ENCODE results near the gene IP6K3. TPM values are rescaled to one million over a fixed set of nuclear protein-coding genes. Genes with fewer than 3 reads are reported as not detected.

The IP6K3 gene, protein sequence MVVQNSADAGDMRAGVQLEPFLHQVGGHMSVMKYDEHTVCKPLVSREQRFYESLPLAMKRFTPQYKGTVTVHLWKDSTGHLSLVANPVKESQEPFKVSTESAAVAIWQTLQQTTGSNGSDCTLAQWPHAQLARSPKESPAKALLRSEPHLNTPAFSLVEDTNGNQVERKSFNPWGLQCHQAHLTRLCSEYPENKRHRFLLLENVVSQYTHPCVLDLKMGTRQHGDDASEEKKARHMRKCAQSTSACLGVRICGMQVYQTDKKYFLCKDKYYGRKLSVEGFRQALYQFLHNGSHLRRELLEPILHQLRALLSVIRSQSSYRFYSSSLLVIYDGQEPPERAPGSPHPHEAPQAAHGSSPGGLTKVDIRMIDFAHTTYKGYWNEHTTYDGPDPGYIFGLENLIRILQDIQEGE
- 1.2 and 6.6 TPM in 2 replicates for total RNA-seq

DNA sequence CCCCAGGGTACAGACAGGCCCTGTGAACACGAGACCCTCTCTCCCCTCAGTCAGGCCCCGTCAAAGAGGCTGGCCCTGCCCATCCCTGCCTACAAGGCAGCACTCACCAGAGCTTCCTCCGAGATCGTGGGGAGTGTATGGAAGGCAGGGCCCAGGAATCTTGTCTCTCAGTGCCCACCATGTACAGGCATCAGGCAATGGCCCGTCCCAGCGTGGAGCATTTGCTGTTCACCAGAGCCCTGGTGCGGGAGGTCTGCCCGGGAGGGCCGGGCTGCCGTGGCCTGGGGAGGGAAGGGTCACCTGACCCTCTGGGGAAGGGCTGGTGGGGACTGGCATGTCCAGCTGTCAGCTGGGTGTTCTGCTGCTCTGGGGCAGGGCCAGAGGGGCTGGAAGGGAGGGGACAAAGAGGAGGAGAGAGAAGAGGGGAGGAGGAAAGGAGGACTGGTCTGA is at the start of gene IP6K3:
Gene IP6K3, minus strand, starts transcription at position 255 of the 450 bp plus-strand sequence. CDS start 11,429 bp downstream, outside the sequence.

DNA sequence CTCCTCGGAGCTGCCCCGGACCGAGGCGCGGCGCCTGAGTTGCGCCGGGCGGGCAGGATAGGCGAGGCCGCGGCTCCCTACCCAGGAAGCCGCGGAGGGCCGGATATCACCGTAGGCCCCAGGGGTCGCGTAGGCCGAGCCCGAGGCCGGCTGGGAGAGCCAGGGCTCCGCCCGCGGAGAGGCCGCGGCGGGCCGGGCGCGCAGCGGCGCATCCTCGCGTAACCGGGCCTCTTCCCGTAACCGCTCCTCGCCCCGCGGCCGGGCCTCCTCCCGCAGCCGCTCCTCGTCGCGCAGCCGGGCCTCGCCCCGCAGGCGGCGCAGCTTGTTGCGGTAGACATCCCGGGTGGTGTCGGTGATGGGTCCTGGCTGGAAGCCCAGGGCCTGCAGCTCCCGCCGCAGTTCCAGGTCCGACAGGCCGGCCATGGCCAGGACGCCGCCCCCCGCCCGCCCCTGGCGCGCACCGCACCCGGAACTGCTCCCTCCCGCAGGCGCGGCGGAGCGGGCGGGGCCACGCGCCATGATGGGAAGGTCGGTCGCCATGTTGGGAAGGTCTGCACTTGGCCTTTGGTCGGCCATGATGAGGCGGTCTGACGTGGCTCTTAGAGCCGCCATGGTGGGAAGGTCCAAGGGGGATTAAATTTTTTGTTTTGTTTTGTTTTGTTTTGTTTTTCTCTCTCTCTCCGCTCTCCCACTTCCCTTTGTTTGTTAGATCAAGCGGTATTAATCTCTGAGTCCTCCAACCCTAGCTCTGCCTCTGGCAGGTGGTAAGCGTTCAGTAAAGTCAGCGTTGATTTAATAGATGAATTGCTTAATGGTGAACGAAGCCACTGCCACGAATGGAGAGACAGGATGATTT is 42.2 kb upstream of the IP6K3 start, which contains the start of gene LEMD2:
Gene LEMD2, minus strand, starts transcription at position 437 of the 856 bp plus-strand sequence. Its CDS starts 14 bp downstream, at position 423.

DNA sequence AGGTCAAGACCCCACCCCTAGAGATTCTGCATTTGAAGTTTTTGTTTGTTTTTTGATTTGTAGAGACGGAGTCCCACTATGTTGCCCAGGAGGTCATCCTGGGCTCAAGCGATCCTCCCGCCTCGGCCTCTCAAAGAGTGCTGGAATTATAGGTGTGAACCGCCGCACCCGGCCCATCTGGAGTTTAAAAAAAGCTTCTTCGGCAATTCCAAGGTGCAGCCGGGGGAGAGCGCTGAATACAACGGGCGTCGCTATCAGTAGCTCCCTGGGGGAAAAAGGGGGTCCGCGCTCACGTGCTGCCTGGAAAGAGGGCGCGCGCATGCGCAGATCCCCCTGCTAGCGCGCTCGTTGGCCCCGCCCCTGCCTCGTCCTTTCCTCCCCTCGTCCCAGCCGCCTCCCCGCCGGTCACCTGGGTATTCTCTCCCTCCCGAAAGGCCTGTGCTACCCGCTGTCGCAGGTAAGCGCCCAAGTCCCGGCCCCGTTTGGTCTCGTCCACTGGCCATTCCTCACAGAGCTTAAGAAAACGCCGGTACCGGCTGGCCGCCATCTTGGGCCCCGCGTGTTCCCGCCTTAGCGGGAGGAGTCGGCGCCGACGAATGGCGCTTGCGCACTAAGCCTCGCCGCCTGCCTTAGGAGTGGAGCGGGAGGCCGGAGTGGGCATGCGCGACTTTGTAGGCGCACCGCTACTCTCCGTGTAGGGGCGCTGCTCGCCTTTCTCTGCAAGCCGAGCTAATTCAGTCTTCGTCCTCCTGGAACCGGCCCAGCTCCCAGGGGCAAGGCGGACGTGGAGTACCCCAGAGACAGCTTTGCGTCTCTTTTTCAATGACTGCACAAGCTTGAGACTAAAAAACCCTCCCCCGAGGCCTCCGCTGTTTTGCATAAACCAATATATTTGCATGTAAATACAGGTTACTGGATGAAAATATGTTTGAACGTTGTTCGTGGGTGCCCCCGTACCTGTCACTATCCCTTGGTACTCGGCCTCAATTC is 35.3 kb downstream of the IP6K3 start, which contains the start of gene UQCC2:
Gene UQCC2, minus strand, starts transcription at position 561 of the 990 bp plus-strand sequence. Its CDS starts 14 bp downstream, at position 547.

Other genes starting within 250 kb of the IP6K3 start
- 15.1 and 17.1 TPM in 2 replicates for gene BAK1, start 166.6 kb downstream of the IP6K3 start, total RNA-seq
- 6.9 and 20.8 TPM in 2 replicates for gene ITPR3, start 125.6 kb downstream of the IP6K3 start, total RNA-seq
- gene UQCC2, start 35.2 kb downstream of the IP6K3 start, total RNA-seq, result 18.8 and 65.6 TPM in 2 replicates
- 50.0 and 53.3 TPM in 2 replicates for gene LEMD2, start 42.2 kb upstream of the IP6K3 start, total RNA-seq
- not detected in 2 replicates for gene MLN, start 57.1 kb upstream of the IP6K3 start, total RNA-seq

Data from epithelial cell of alveolus of lung (primary cell).